Heart left ventricle (tissue), 16 donors: ENCODE measurements around the gene OR52A5. TPM values are rescaled to one million over a fixed set of nuclear protein-coding genes. Genes with fewer than 3 reads are reported as not detected.

Source experiments
- ATAC-seq, 4 donors: fragments of 200-7000 bp; cut with Tn5 transposase; one replicate each; pipeline ENCODE4 v1.9.1; 2020 to 2022; ENCODE audit warnings: moderate library complexity in 4 of 4, mild to moderate bottlenecking in 3 of 4, moderate number of reproducible peaks in 1 of 4
- DNase-seq, 5 donors: peaks; one replicate each; pipeline ENCODE4 v3.0.0-alpha.2; 2020
- H3K27ac ChIP-seq, 12 donors: fragments of 200-600 bp; sonication (generic) in 4 of 12; one replicate each; pipeline versions ENCODE4 v1.5.0 to v1.8.0; 2016 to 2022; ENCODE audit warnings: mild to moderate bottlenecking in 2 of 12
- H3K27me3 ChIP-seq, 9 donors: fragments of 200-600 bp; sonication (generic) in 2 of 9; one replicate each; pipeline versions ENCODE4 v1.5.1 to v1.8.0; 2016 to 2022; ENCODE audit warnings: mild to moderate bottlenecking in 3 of 9
- H3K36me3 ChIP-seq, 9 donors: fragments of 200-600 bp; sonication (generic) in 2 of 9; one replicate each; pipeline versions ENCODE4 v1.5.0 to v1.8.0; 2018 to 2022; ENCODE audit warnings: mild to moderate bottlenecking in 2 of 9
- H3K4me1 ChIP-seq, 12 donors: fragments of 200-600 bp; sonication (generic) in 4 of 12; one replicate each; pipeline versions ENCODE4 v1.5.0 to v1.8.0; 2016 to 2022; ENCODE audit warnings: mild to moderate bottlenecking in 3 of 12
- H3K4me3 ChIP-seq, 12 donors: fragments of 200-600 bp; sonication (generic) in 4 of 12; one replicate each; pipeline versions ENCODE4 v1.5.0 to v1.8.0; 2017 to 2022; ENCODE audit warnings: mild to moderate bottlenecking in 9 of 12, moderate library complexity in 4 of 12
- H3K9me3 ChIP-seq, 12 donors: fragments of 200-600 bp; sonication (generic) in 4 of 12; one replicate each; pipeline versions ENCODE4 v1.5.0 to v1.8.0; 2016 to 2022; ENCODE audit warnings: mild to moderate bottlenecking in 1 of 12
- POLR2A ChIP-seq, 2 donors: fragments of 450-650 bp; IDR thresholded peaks; one replicate each; pipeline ENCODE4 v1.6.1; 2017; ENCODE audit warnings: antibody characterized with exemption in 2 of 2, mild to moderate bottlenecking in 2 of 2, moderate library complexity in 2 of 2
- WGBS, 4 donors: extraction: QIAGEN DNeasy Blood & Tissue Kit in 2 of 4; methylation state at CpG; one replicate each; pipeline versions ENCODE4 v1.1.5 to v1.1.7; 2013 to 2018; 5-methylcytosine and 5-hydroxymethylcytosine counted together
- intact Hi-C, 10 donors: fragments of 100-400 bp; cut with DNase I; formaldehyde crosslinking; loops; one replicate each; pipeline versions ENCODE4 v1.11.1 to v1.14.2; 2022
- polyA plus RNA-seq, 2 donors: library from polyadenylated mRNA; stranded (reverse); fragments of 200-250 nt; gene quantifications; one replicate each; pipeline ENCODE4 v1.2.3, GENCODE V29; 2013
- total RNA-seq, 9 donors: library from RNA; depleted of rRNA in 2 of 9; stranded (reverse); fragments of >200 nt in 2 of 9; fragmentation: NEBNext Ultra II Directional in 3 of 9; extraction: Animal tissue kit (Norgen Biotek cat#: 25700) in 3 of 9; gene quantifications; one replicate each; pipeline versions ENCODE4 v1.1.0 to v1.2.4, GENCODE V29; 2016 to 2023
- TF ChIP-seq, protein P1 (sequence below), 12 donors: fragments of 200-600 bp; sonication (generic) in 4 of 12; IDR thresholded peaks; one replicate each; pipeline versions ENCODE4 v1.5.0 to v1.8.0; 2018 to 2022; ENCODE audit warnings: antibody characterized with exemption in 12 of 12, mild to moderate bottlenecking in 5 of 12
- donor health status: ischemic (EF 13 %, LVEDD 7.1; RV severe dilation, severe dysfunction).
- donor health status: healthy with polysubstance abuse.
- donor health status: DM: no; HTN: yes; CAD: no.
- donor health status: DM: no; HTN: no; CAD: no.
- donor health status: ischemic (EF 25% LVEDD 6.9; RV normal size, moderate dysfunction).
- donor health status: ischemic (EF 25% LVEDD 5.7; RV mildly dilated, moderate dysfunction).
- donor health status: healthy.
- donor health status: DM: yes; HTN: yes; CAD: no.
- donor health status: ischemic (EF 35%, LVEDD 5.7; RV mildly dilated, moderate dysfunction).
- donor health status: nonischemic (EF 11% LVEDD 7.7; RV severe dilation, severe dysfunction).
- donor health status: DM: yes; HTN: yes; CAD: no.
- donor health status: PGD.
- donor health status: ischemic (EF 29% LVEDD 5.4; RV normal size, mild dysfunction).
- donor health status: nonischemic (EF 23%, LVEDD 6.1; RV moderate dilation, normal function).

OR52A5 gene
- total and polyA plus RNA-seq, 11 donors, result not detected

DNA sequence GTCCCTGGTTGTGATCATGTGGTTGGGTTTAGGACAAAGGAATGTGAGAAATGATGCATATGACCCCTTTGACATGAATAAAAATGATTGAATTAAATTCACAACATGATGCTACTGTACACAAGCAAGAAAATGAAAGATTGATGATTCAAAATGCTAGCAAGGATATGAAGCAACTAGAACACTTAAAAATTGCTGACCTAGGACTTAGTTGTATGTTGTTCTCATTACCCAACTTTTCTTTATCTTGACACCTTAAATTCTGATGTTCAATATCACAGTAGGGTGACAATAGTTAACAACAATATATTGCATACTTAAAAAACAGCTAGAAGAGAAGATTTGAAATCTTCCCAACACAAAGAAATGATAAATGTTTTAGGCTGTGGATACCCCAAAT is 20.6 kb downstream of the OR52A5 start:
- no peak for DNase-seq
- H3K4me1 ChIP-seq, result no peaks in the 10 kb centered on the region
- no peak for ATAC-seq
- TF ChIP-seq, protein P1, sequence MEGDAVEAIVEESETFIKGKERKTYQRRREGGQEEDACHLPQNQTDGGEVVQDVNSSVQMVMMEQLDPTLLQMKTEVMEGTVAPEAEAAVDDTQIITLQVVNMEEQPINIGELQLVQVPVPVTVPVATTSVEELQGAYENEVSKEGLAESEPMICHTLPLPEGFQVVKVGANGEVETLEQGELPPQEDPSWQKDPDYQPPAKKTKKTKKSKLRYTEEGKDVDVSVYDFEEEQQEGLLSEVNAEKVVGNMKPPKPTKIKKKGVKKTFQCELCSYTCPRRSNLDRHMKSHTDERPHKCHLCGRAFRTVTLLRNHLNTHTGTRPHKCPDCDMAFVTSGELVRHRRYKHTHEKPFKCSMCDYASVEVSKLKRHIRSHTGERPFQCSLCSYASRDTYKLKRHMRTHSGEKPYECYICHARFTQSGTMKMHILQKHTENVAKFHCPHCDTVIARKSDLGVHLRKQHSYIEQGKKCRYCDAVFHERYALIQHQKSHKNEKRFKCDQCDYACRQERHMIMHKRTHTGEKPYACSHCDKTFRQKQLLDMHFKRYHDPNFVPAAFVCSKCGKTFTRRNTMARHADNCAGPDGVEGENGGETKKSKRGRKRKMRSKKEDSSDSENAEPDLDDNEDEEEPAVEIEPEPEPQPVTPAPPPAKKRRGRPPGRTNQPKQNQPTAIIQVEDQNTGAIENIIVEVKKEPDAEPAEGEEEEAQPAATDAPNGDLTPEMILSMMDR (IDR thresholded peaks at IDR 0.05), result no peak
- no peak for TF ChIP-seq POLR2A (IDR thresholded peaks at IDR 0.05)
- H3K9me3 ChIP-seq, result no peaks in the 10 kb centered on the region
- H3K4me3 ChIP-seq, result no peak overlapping the region
- no peak overlapping the region for H3K27ac ChIP-seq
- no peaks in the 10 kb centered on the region for H3K36me3 ChIP-seq
- intact Hi-C loops, result no loop called here
- peaks cover 0 to 4% (median 0%) of the 10 kb centered on the region in 9 donors for H3K27me3 ChIP-seq

DNA sequence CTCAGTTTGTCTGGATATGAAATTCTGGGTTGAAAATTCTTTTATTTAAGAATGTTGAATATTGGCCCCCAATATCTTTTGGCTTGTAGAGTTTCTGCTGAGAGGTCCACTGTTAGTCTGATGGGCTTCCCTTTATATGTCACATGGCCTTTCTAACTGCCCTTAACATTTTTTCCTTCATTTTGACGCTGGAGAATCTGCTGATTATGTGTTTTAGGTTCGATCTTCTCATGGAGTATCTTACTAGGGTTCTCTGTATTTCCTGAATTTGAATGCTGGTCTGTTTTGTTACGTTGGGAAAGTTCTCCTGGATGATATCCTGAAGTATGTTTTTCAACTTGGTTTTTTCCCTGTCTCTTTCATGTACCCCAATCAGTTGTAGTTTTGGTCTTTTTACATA is 22.8 kb downstream of the OR52A5 start:
- no peaks in the 10 kb centered on the region for H3K36me3 ChIP-seq
- no peaks in the 10 kb centered on the region for H3K9me3 ChIP-seq
- ATAC-seq (no peak), DNase-seq (no peak)
- H3K4me1 ChIP-seq, result no peaks in the 10 kb centered on the region
- peaks cover 0 to 4% (median 0%) of the 10 kb centered on the region in 9 donors for H3K27me3 ChIP-seq
- intact Hi-C loops, result no loop called here
- TF ChIP-seq, protein P1 (IDR thresholded peaks at IDR 0.05), result no peak
- TF ChIP-seq POLR2A (IDR thresholded peaks at IDR 0.05), result no peak
- H3K27ac ChIP-seq, result no peak overlapping the region
- 56 to 69% (median 64%) methylated on average over 3 of the region's 3 CpGs for WGBS, 4 donors
- H3K4me3 ChIP-seq, result no peak overlapping the region

DNA sequence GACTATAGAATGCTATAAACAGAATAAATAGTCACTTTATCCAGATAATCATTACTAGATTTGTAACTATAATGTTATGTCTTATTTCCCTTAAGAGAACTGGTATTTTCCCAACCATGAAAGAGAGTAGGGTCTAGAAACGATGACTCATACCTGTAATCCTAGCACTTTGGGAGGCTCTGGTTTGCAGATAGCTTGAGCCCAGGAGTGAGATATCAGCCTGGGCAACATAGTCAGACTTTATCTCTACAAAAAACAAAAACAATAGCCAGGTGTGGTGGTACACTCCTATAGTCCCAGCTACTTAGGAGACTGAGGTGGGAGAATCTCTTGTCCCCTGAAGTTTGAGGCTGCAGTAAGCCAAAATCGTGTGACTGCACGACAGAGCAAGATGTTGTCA is 30.9 kb downstream of the OR52A5 start:
- Histone ChIP-seq H3K9me3 (no peaks in the 10 kb centered on the region), H3K27me3 (peaks cover 0 to 5% (median 0%) of the 10 kb centered on the region in 9 donors), H3K4me3 (no peak overlapping the region), H3K4me1 (no peaks in the 10 kb centered on the region), H3K36me3 (no peaks in the 10 kb centered on the region), H3K27ac (no peak overlapping the region)
- intact Hi-C loops, result no loop called here
- ATAC-seq (no peak), DNase-seq (no peak)
- 44 to 59% (median 47%) methylated on average over 3 of the region's 3 CpGs for whole genome bisulfite sequencing, 4 donors
- TF ChIP-seq, protein P1 (IDR thresholded peaks at IDR 0.05), result no peak
- no peak for TF ChIP-seq POLR2A (IDR thresholded peaks at IDR 0.05)

DNA sequence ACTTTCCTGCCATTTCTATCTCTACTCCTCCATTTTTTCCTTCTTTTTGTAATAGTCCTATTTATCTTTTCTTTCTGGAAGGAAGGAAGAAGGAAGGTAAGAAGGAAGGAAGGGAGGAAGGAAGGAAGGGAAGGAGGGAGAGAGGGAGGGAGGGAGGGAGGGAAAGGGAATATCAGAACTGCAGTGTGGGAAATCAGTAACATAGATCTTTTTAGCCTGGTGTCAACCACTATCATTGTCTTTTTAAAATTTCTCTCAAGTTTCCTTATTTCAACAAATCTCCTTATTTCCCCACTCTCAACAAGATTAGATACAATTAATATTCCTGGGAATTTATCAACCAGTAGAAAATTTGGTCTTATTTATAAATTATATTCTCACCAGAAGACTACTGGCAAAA is 35.1 kb downstream of the OR52A5 start:
- Histone ChIP-seq H3K4me1 (no peaks in the 10 kb centered on the region), H3K36me3 (no peaks in the 10 kb centered on the region)
- ATAC-seq, result no peak

More for the DNA sequence above, 35.1 kb downstream of the OR52A5 start:
- H3K27me3 ChIP-seq, result peaks cover 0 to 5% (median 0%) of the 10 kb centered on the region in 9 donors
- no peak overlapping the region for H3K27ac ChIP-seq
- no peaks in the 10 kb centered on the region for H3K9me3 ChIP-seq
- H3K4me3 ChIP-seq, result no peak overlapping the region
- intact Hi-C loops, result no loop called here
- no peak for DNase-seq
- TF ChIP-seq POLR2A (IDR thresholded peaks at IDR 0.05), result no peak
- TF ChIP-seq, protein P1 (IDR thresholded peaks at IDR 0.05), result no peak
